Glomerular visceral epithelial cell (primary cell): ENCODE data around the gene RAPGEF6.
"Not testable (repeated sequence)": the region's sequence is repeated elsewhere in the genome, so short reads cannot be mapped to it uniquely, and the experiment has no call there.

ENCODE experiments used
- DNase-seq: peaks from one replicate; pipeline ENCODE4 v3.0.0-alpha.2; 2016; ENCODE audit errors: extremely low spot score

The RAPGEF6 gene

DNA sequence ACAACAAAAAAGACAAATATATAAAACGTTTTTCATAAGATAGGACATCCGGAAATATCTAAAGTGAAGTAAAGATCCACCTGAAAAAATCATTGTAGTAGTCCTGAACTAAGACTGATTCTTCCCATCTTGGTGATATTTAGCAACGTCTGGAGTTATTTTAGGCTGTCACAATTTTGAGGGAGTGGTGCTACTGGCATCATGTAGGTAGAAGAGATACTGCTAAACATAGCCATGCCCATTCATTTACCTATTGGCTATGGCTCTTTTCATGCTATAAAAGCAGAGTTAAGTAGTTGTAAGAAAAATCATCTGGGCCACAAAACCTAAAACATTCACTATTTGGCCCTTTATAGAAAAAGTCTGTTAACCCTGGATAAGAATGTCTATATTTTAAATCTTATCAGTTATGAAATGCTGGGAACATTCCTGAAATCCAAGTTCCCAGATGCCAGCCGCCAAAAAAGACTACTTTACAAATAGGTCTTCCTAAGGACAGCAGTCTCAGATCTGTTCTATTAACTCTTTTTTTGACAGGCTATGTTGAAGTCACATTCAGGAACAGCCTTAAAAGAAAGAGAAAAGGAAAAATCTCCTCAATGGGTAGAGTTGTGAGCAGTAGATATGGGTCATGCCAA is 27.0 kb downstream of the RAPGEF6 start:
- DNase-seq: no peak

DNA sequence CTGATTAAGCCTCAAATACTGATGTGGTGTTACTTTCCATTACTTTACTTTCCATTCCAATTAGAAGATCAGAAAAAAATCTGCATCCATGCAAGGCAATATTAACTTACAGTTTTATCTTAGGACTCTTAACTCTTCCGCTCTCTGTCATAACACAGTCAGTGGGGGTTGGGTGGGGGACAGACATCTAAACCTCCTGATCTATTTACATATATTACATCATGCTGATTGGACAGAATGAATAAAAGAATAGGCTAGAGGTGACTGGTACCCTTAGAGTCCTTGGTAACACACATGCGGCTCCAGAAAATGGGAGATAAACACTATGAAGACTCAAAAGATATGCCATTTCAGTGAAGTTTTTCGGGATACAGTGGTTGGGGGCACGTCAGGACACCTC is 27.6 kb downstream of the RAPGEF6 start:
- DNase-seq: no peak

GRCh38 chr5:131605086-131605485 is 29.9 kb downstream of the RAPGEF6 start:
- DNase-seq: no peak

DNA sequence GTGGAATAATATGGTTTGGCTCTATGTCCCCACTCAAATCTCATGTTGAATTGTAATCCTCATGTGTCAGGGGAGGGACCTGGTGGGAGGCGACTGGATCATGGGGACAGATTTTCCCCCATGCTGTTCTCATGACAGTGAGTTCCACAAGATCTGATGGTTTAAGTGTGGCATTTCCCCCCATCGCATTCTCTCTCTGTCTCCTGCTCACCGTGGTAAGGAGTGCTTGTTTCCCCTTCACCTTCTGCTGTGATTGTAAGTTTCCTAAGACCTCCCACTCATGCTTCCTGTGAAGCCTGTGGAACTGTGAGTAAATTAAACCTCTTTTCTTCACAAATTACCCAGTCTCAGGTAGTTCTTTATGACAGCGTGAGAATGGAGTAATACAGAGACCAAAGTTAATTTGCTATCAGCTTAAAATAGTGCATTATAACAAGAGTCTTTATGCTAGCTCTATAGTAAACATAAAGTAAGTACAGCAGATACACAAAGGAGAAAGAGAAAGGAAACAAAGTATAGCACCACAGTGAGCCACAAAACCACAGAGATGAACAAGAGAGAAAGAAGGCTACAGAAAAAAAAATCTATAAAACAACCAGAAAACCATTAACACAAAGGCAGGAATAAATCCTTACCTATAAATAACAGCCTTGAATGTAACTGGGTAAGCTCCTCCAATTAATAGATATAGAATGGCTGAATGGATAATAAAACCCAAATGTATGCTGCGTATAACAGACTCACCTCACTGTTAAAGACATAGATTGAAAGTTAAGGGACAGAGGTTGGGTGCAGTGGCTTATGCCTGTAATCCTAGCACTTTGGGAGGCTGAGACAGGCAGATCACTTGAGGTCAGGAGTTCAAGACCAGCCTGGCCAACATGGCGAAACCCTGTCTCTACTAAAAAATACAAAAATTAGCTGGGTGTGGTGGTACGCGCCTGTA is 39.7 kb downstream of the RAPGEF6 start:
- no peak for DNase-seq

- DNase-seq: no peak
Measured at GRCh38 chr5:131593921-131594320, 41.1 kb downstream of the RAPGEF6 start.

GRCh38 chr5:131593436-131593835 is 41.6 kb downstream of the RAPGEF6 start:
- DNase-seq: not testable (repeated sequence)

- peak; percentile 54 for DNase-seq
Measured at GRCh38 chr5:131589510-131590348, 45.3 kb downstream of the RAPGEF6 start.

DNA sequence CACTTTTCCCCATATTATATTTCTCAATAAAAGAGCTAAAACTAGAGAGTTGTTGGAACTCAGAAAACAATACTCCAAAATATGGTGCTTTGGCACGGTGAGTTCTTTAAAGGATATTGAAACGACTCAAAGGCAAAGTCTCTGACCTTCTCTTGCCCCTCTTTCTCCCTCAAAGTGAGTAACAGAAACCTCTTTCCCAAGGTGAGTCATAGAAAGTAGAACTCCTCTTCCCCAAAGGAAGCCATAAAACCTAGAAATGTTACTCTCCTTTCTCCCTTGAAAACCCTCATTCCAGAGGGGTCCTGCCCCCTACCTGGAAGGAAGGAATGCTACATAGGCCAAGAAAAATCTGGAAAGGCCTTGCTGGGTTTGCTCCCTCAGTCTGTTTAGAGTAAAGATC is 47.5 kb downstream of the RAPGEF6 start:
- peak; percentile 21 for DNase-seq

DNA sequence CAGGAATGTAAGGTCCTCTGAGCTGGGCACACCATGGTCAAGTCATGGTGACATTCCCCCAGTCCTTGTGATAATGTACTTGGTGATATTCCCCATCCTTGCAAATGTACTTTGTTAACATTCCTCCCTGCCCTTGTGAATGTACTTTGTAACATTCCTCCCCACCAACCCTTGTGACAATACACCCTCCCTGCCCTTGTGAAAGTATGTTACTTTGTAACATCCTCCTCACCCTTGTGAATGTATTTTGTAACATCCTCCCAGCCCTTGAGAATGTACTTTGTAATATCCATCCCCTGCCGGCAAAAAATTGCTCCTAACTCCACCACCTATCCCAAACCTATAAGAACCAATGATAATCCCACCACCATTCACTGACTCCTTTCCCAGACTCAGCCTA is 53.3 kb downstream of the RAPGEF6 start:
- no peak for DNase-seq

DNA sequence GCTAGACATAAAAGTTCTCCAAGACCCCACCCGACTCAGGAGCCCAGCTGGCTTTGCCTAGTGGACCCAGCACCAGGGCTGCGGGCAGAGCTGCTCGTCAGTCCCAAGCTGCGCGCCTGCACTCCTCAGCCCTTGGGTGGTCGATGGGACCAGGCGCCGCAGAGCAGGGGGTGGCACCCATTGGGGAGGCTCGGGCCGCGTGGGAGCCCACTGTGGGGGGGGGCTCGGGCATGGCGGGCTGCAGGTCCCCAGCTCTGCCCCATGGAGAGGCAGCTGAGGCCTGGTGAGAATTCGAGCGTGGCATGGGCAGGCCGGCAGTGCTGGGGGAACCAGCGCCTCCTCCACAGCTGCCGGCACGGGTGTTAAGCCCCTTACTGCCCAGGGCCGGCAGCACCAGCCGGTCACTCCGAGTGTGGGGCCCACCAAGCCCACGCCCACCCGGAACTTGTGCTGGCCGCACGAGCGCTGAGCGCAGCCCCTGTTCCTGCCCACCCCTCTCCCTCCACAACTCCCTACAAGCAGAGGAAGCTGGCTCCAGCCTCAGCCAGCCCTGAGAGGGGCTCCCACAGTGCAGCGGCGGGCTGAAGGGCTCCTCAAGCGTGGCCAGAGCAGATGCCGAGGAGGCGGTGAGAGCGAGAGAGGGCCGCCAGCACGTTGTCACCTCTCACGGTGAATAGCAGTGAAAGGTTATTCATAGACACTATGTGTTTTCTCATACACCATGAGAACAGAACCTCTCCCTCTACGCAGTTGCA is 54.9 kb downstream of the RAPGEF6 start:
- no peak for DNase-seq

DNA sequence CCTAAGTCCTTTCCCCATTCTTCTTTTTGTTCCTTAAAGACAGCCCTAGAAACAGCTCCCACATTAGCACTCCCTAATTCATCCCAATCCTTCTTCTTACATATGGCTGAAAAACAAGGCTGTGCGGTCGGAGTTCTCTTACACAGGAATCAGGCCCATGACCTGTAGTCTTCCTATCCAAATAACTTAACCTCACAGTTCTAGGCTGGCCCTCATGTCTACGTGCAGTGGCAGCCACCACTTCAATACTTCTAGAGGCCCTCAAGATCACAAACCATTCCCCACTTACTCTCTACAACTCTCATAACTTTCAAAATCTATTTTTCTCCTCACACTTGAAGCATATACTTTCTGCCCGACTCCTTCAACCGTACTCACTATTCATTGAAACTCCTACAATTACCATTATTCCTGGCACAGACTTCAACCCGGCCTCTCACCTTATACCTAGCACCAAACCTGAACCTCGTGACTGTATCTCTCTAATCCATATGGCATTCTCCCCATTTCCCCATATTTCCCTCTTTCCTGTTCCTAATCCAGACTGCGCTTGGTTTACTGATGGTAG is 59.3 kb downstream of the RAPGEF6 start:
- no peak for DNase-seq

DNA sequence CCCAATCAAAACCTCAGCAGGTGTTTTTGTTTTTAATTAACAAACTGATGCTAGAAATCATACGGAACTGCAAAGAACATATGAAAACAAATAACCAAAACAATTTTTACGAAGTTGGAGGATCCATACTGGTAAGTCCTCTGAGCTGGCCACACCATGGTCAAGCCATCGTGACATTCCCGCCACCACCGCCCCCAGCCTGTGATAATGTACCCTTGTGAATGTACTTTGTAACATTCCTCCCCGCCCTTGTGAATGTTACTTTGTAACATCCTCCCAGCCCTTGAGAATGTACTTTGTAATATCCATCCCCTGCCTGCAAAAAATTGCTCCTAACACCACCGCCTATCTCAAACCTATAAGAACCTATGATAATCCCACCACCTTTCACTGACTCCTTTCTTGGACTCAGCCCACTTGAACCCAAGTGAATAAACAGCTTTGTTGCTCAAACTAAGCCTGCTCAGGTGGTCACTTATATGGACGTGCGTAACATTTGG is 63.3 kb downstream of the RAPGEF6 start:
- DNase-seq: no peak

DNA sequence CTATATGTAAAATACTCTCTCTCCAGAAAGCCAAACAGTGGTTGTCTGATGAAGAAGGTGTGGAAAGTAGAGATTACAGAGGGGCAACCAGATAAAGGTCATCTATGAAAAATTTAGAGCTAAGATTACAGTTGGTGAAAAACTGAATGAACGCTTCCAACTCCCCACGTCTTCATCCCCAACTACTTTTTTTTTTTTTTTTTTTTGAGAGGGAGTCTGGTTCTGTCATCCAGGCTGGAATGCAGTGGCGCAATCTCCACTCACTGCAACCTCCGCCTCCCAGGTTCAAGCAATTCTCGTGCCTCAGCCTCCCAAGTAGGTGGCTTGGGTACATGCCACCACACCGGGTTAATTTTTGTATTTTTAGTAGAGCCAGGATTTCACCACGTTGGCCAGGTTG is 64.3 kb downstream of the RAPGEF6 start:
- no peak for DNase-seq

DNA sequence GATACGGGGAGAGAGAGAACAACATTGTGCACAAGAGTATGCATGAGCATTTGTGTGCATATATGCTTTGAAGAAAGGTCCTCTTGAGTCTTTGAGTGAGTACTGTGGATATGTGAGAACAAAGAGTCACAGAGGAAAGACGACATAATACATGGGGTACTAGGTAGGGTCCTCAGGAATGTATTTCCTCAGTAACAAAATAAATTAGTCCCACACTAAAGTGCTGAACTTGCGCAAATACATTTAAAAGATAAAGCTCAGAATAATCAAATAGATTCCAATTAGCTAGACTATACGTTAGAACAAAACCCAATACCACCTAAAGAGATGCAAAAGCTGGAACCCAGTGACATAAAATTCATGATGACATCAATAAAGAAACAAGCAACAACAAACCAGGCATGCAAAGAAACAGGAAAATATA is 70.8 kb downstream of the RAPGEF6 start:
- DNase-seq: no peak

DNA sequence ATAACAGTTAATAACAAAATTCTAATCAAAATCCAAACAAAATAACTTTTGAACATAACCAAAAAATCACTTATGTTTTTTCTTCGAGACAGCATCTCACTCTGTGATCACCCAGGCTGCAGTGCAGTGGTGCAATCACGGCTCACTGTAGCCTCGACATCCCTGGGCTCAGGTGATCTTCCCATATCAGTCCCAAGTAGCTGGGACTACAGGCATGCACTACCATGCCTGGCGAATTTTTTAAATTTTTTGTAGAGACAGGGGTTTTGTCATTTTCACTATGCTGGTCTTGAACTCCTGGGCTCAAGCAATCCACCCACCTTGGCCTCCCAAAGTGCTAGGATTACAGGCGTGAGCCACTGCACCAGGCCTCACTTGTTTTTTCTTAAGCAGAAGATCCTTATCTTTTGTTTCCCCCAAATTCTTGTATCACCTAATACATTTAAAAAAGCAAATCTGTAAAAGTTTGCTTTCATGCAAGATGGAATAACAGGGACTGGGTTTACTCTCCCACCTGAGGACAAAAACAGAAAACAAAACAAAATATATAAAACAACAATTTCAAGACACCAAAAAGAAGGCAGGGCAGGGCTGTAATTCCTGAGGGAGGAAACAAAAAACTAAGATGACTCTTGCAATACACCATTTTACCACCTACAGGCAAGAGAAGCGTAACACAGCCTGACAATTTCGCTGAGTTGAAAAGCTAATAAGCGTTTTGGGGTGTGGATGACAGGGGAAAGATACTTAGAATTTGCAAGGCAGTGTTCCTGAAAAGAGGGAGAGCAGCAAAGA is 71.4 kb downstream of the RAPGEF6 start:
- no peak for DNase-seq

DNA sequence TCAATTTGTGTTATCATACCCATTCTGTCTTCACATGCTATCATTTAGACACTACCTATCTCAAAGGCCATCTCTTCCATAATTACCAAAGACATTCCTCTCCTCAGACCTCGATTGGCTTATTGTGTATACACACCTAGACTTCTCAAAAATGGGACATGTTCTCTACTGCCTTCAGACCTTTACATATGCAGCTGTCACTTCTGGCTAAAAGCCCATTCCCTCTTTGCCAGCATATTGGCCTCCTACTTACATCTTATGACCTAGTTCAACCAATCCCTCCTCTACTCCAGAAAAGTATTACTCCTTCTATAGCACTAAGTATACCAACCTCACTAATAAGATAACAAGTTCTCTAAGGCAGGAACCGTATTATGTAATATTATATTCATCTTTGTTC is 84.4 kb downstream of the RAPGEF6 start:
- DNase-seq: no peak

- no peak for DNase-seq
Measured at GRCh38 chr5:131548176-131548575, 86.9 kb downstream of the RAPGEF6 start.

DNA sequence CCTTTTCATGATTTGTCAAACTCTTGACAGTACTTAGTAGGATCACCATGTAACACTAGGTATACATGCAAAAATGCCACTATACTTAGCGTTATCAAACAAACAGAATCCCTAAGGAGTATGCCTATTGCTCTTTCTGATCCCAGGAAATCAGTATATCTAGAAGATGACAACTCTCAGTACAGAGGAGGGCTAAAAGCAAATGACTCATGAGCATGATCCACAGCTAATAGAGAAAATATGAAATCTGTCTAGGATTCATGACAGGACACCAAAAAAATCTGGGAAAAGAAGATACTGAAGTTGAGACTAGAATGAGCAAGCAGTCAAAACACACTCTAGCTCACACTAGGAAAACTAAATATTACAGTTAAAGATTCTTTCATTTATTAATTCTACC is 89.2 kb downstream of the RAPGEF6 start:
- DNase-seq: peak; percentile 16

DNA sequence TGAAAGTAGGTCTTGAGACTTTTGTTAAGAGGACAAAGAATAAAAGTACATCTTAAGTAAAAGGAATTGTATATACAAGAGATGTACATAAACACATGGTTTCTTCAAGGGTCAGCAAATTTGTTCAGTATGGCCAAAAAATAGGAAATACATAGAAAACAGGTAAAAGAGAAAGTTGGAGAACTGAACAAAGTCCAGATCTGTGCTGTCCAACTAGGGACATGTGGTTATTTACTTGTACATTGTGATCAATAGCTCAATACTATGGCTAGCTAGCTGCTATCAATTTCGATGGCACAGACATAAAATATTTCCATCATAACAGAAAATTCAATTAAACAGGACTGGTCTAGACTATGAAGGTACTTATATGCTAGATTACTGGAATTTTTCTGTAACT is 92.3 kb downstream of the RAPGEF6 start:
- DNase-seq: no peak

DNA sequence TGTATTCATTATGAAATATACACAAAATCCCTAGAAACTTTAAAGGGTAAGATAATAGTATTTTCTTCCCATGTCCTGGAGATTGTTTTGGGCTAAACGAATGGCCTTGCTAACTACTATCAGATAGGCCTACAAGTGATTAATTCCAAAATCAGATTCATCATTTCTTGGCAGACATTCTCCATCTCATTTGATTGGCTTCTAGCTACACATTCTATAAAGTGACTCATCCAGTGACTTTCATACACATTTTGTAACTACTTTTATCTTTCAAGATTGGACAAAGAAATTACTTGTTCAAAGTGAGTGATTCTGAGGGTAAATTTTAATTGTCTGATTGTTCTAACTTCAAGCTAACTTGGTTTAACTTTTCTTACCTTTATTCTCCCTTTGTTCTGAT is 93.3 kb downstream of the RAPGEF6 start:
- no peak for DNase-seq
